CD14-positive monocyte (primary cell): Measurements from ENCODE around the gene PCSK4. TPM values are rescaled to one million over a fixed set of nuclear protein-coding genes. Genes with fewer than 3 reads are reported as not detected.

ENCODE experiments used
- DNase-seq, 3 donors: peaks; one replicate each; pipeline ENCODE4 v3.0.0-alpha.2; 2011 to 2022
- H2AFZ ChIP-seq: 2 replicates; pipeline ENCODE4 v1.6.0; 2012; ENCODE audit warnings: mild to moderate bottlenecking, low read depth, low read length, inconsistent platforms; ENCODE audit not compliant: insufficient read depth, poor library complexity, severe bottlenecking
- H3K27ac ChIP-seq, 2 donors: 1 replicate in 1 of 2; 2 replicates in 1 of 2; pipeline ENCODE4 v1.5.1; 2012 to 2013; ENCODE audit warnings: low read length in 2 of 2, control low read depth in 1 of 2, inconsistent platforms in 1 of 2, low read depth in 1 of 2, mild to moderate bottlenecking in 1 of 2
- H3K27me3 ChIP-seq, 2 donors: one replicate each; pipeline versions ENCODE4 v1.6.0 to v1.6.1; 2011 to 2013; ENCODE audit warnings: low read length in 2 of 2; ENCODE audit not compliant: control insufficient read depth in 2 of 2, insufficient read depth in 2 of 2
- H3K36me3 ChIP-seq, 2 donors: replicated peaks in 1 of 2; 1 replicate in 1 of 2; 2 replicates in 1 of 2; pipeline versions ENCODE4 v1.5.1 to v1.6.1; 2012 to 2013; ENCODE audit warnings: low read length in 2 of 2, control low read depth in 1 of 2, inconsistent platforms in 1 of 2, mild to moderate bottlenecking in 1 of 2; ENCODE audit not compliant: insufficient read depth in 2 of 2, control insufficient read depth in 1 of 2
- H3K4me1 ChIP-seq, 2 donors: 1 replicate in 1 of 2; 2 replicates in 1 of 2; pipeline versions ENCODE4 v1.5.1 to v1.6.1; 2012 to 2013; ENCODE audit warnings: low read length in 2 of 2, control low read depth in 1 of 2, inconsistent platforms in 1 of 2, mild to moderate bottlenecking in 1 of 2, moderate library complexity in 1 of 2; ENCODE audit not compliant: insufficient read depth in 2 of 2, control insufficient read depth in 1 of 2
- H3K4me2 ChIP-seq: replicated peaks from 2 replicates; pipeline ENCODE3; 2012; ENCODE audit warnings: low read length, moderate library complexity, mild to moderate bottlenecking; ENCODE audit not compliant: poor library complexity, severe bottlenecking; ENCODE audit errors: extremely low read depth
- H3K4me3 ChIP-seq, 3 experiments: fragments of 200-600 bp in 1 of 3; sonication (generic) in 1 of 3; replicated peaks in 1 of 3; 1 replicate in 2 of 3; 2 replicates in 1 of 3; pipeline ENCODE4 v1.5.1; 2011 to 2013; ENCODE audit warnings: low read length in 3 of 3, mild to moderate bottlenecking in 3 of 3, control low read depth in 2 of 3, low read depth in 2 of 3, inconsistent platforms in 1 of 3, moderate library complexity in 1 of 3
- H3K79me2 ChIP-seq: 2 replicates; pipeline ENCODE4 v1.6.0; 2012; ENCODE audit warnings: mild to moderate bottlenecking, control low read depth, inconsistent platforms, low read length, moderate library complexity; ENCODE audit not compliant: insufficient read depth
- H3K9ac ChIP-seq: 2 replicates; pipeline ENCODE4 v1.6.0; 2017; ENCODE audit warnings: low read length, mild to moderate bottlenecking; ENCODE audit not compliant: insufficient read depth, poor library complexity, severe bottlenecking
- H3K9me3 ChIP-seq, 2 donors: replicated peaks in 1 of 2; 1 replicate in 1 of 2; 2 replicates in 1 of 2; pipeline versions ENCODE4 v1.5.1 to v1.6.1; 2012 to 2013; ENCODE audit warnings: low read length in 2 of 2, control low read depth in 1 of 2; ENCODE audit not compliant: control insufficient read depth in 1 of 2, insufficient read depth in 1 of 2
- H4K20me1 ChIP-seq: 2 replicates; pipeline ENCODE4 v1.6.0; 2012; ENCODE audit warnings: mild to moderate bottlenecking, low read length, control low read depth, moderate library complexity; ENCODE audit not compliant: insufficient read depth
- H3K27ac Mint-ChIP-seq, 7 donors: one replicate each; pipeline ENCODE4 v1.8.0; 2020; ENCODE audit warnings: mild to moderate bottlenecking in 7 of 7, mixed read lengths in 7 of 7, moderate library complexity in 6 of 7, inconsistent platforms in 2 of 7
- H3K27me3 Mint-ChIP-seq, 3 donors: one replicate each; pipeline ENCODE4 v1.8.0; 2021 to 2022; ENCODE audit warnings: low read depth in 3 of 3, mild to moderate bottlenecking in 3 of 3, mixed read lengths in 3 of 3, moderate library complexity in 3 of 3, inconsistent platforms in 1 of 3
- H3K36me3 Mint-ChIP-seq, 2 donors: one replicate each; pipeline ENCODE4 v1.8.0; 2020; ENCODE audit warnings: mixed read lengths in 2 of 2, inconsistent platforms in 1 of 2, mild to moderate bottlenecking in 1 of 2
- H3K4me1 Mint-ChIP-seq: one replicate; pipeline ENCODE4 v1.8.0; 2020; ENCODE audit warnings: mild to moderate bottlenecking, mixed read lengths
- H3K4me3 Mint-ChIP-seq, 2 donors: one replicate each; pipeline ENCODE4 v1.8.0; 2020; ENCODE audit warnings: mild to moderate bottlenecking in 2 of 2, mixed read lengths in 2 of 2, moderate library complexity in 1 of 2
- H3K9me3 Mint-ChIP-seq, 7 donors: one replicate each; pipeline ENCODE4 v1.8.0; 2020 to 2022; ENCODE audit warnings: mixed read lengths in 7 of 7, mild to moderate bottlenecking in 6 of 7, moderate library complexity in 6 of 7, inconsistent platforms in 2 of 7
- CTCF ChIP-seq: fragments of 200-600 bp; IDR thresholded peaks from one replicate; pipeline ENCODE4 v1.8.0; 2022; ENCODE audit warnings: antibody characterized with exemption, mild to moderate bottlenecking
- WGBS: methylation state at CpG from one replicate; pipeline ENCODE4 v1.1.5; 2013; ENCODE audit warnings: missing lambda C conversion rate; ENCODE audit not compliant: insufficient coverage; 5-methylcytosine and 5-hydroxymethylcytosine counted together
- intact Hi-C, 2 donors: fragments of 100-400 bp; cut with micrococcal nuclease; formaldehyde crosslinking; loops; one replicate each; pipeline versions ENCODE4 v1.15.0 to v1.15.1; 2023
- polyA plus RNA-seq, 3 donors: library from polyadenylated mRNA; depleted of rRNA in 1 of 3; unstranded in 2 of 3; stranded (reverse) in 1 of 3; fragments of 300-500 nt in 2 of 3; fragments of >200 nt in 1 of 3; fragmentation: Illumina TruSeq in 2 of 3; gene quantifications; 1 replicate in 2 of 3; 2 replicates in 1 of 3; pipeline ENCODE4 v1.2.3, GENCODE V29; 2012 to 2021

Gene PCSK4
- polyA plus RNA-seq, 3 donors, result 0.34 to 1.0 TPM; not detected in 1

DNA sequence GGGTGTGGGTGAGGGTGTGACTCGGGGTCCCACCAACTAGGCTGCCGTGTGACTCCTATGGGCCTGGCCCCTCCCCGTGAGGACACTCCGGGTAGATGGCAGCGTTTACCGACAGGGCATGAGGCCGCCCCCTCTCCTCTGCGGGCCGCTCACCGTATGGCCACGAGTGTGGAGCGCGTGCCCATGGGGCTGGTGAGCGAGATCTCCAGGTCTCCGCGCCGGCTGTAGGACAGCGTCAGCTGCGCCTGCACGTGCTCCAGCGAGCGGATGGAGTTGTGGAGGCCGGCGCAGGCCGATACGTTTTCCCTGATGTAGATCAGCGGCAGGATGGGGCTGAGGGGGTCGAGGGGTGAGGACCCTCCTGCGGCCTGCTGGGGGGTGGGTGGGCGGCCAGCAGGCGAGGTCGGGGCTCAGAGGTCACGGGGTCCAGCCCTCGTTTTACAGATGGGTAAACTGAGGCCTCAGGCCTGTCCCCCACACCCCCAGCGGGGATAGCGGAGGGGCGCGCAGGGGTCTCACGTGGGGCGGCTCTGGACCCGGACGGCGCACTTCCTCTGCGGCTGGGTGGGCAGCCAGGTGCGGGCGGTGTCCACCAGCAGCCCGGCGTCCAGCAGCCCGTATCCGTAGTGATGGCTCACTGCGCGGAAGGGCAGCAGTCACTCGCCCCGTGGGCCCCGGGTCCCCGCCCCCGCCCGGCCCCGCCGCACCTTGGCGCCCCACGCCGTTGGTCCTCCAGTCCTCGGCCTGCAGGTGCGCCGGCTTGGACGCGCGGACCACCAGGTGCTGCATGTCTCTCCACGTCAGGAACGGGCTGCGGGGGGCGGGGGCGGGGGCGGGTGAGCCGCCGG lies 6.8 kb downstream of the PCSK4 start:
- Histone ChIP-seq H3K36me3 (no peaks in the 10 kb centered on the region), H4K20me1 (no peaks in the 10 kb centered on the region), H3K79me2 (peaks cover 5% of the 10 kb centered on the region), H3K4me1 (peaks cover 13 to 25% of the 10 kb centered on the region in 2 donors), H3K4me2 (no peak overlapping the region), H2AFZ (no peak overlapping the region), H3K9me3 (no peaks in the 10 kb centered on the region), H3K4me3 (no peak overlapping the region), H3K27ac (no peak overlapping the region), H3K27me3 (no peaks in the 10 kb centered on the region), H3K9ac (no peak overlapping the region)
- Mint-ChIP-seq H3K9me3 (peaks cover 0 to 3% (median 0%) of the 10 kb centered on the region in 7 donors), H3K36me3 (no peaks in the 10 kb centered on the region), H3K4me1 (peaks cover 18% of the 10 kb centered on the region), H3K4me3 (no peak overlapping the region), H3K27me3 (peaks cover 0 to 1% (median 0%) of the 10 kb centered on the region in 3 donors), H3K27ac (no peak overlapping the region)
- no peak for DNase-seq
- no peak for TF ChIP-seq CTCF
- intact Hi-C loops, result no loop called here
- WGBS, result 94% methylated on average over 63 of the region's 77 CpGs

- no peaks in the 10 kb centered on the region for H4K20me1 ChIP-seq
- H3K27ac Mint-ChIP-seq, result no peak overlapping the region
- DNase-seq, result no peak
- peaks cover 11% of the 10 kb centered on the region for H3K79me2 ChIP-seq
- peaks cover 22% of the 10 kb centered on the region for H3K4me1 Mint-ChIP-seq
- no peak for TF ChIP-seq CTCF
- peaks cover 20 to 28% of the 10 kb centered on the region in 2 donors for H3K4me1 ChIP-seq
- no peaks in the 10 kb centered on the region for H3K27me3 ChIP-seq
- H3K4me3 Mint-ChIP-seq, result no peak overlapping the region
- no peak overlapping the region for H3K4me3 ChIP-seq
- no peaks in the 10 kb centered on the region for H3K9me3 ChIP-seq
- H3K36me3 Mint-ChIP-seq, result peaks cover under 1% of the 10 kb centered on the region in 2 donors
- no peak overlapping the region for H2AFZ ChIP-seq
- WGBS, result 89% methylated on average over 29 of the region's 37 CpGs
- no peaks in the 10 kb centered on the region for H3K36me3 ChIP-seq
- H3K9me3 Mint-ChIP-seq, result peaks cover 0 to 3% (median 0%) of the 10 kb centered on the region in 7 donors
- H3K27me3 Mint-ChIP-seq, result peaks cover 0 to 1% (median 0%) of the 10 kb centered on the region in 3 donors
- H3K4me2 ChIP-seq, result no peak overlapping the region
- no peak overlapping the region for H3K27ac ChIP-seq
- intact Hi-C loops, result no loop called here
- no peak overlapping the region for H3K9ac ChIP-seq
Measured at GRCh38 chr19:1482361-1483130, 7.6 kb downstream of the PCSK4 start.
